Measurements from ENCODE around the gene MMAA. TPM values are rescaled to one million over a fixed set of nuclear protein-coding genes. Genes with fewer than 3 reads are reported as not detected.
"Not testable (repeated sequence)": the region's sequence is repeated elsewhere in the genome, so short reads cannot be mapped to it uniquely, and the experiment has no call there.

Gene MMAA
- total RNA-seq, 4 donors from 2014 or later: 2.4 to 5.4 (median 4.1) TPM

- 69% methylated on average over 5 of the region's 5 CpGs for WGBS
- no peak for DNase-seq (ENCODE audit: extremely low spot score)
- Histone ChIP-seq H3K27me3 (no peaks in the 10 kb centered on the region), H3K27ac (replicated peaks in 1 of 4) (no peak overlapping the region), H3K9me3 (no peaks in the 10 kb centered on the region), H3K4me3 (no peak overlapping the region), H3K36me3 (no peaks in the 10 kb centered on the region), H3K4me1 (peaks cover 7 to 24% (median 18%) of the 10 kb centered on the region in 4 donors)
- intact Hi-C loops (cut with DNase I): loop anchor here (5.0 to 10.0 kb wide), 6 partner anchors 51 to 1439 kb away; partner anchors contain the start of genes SMAD1 and ZNF827
- TF ChIP-seq POLR2AphosphoS5 (IDR thresholded peaks at IDR 0.05) (no peak), POLR2A (IDR thresholded peaks at IDR 0.05; ENCODE audit: low read depth) (no peak), EP300 (IDR thresholded peaks at IDR 0.05) (no peak), CTCF (IDR thresholded peaks at IDR 0.05) (no peak)
These were observed 5.5 kb upstream of the MMAA start for GRCh38 chr4:145613566-145614232.

GRCh38 chr4:145614233-145614610, 5.0 kb upstream of the MMAA start:
- no peaks in the 10 kb centered on the region for H3K36me3 ChIP-seq
- no peak overlapping the region for H3K4me3 ChIP-seq
- H3K9me3 ChIP-seq: no peaks in the 10 kb centered on the region
- intact Hi-C loops (cut with DNase I): loop anchor here (5.0 to 10.0 kb wide), 6 partner anchors 52 to 1439 kb away; partner anchors contain the start of genes SMAD1 and ZNF827
- 65% methylated on average over 2 of the region's 2 CpGs for WGBS
- H3K27me3 ChIP-seq: no peaks in the 10 kb centered on the region
- no peak overlapping the region for H3K27ac ChIP-seq (replicated peaks in 1 of 4)
- H3K4me1 ChIP-seq: peaks cover 7 to 24% (median 18%) of the 10 kb centered on the region in 4 donors
- DNase-seq (ENCODE audit: extremely low spot score): no peak
- TF ChIP-seq CTCF (IDR thresholded peaks at IDR 0.05) (no peak), POLR2A (IDR thresholded peaks at IDR 0.05; ENCODE audit: low read depth) (no peak), POLR2AphosphoS5 (IDR thresholded peaks at IDR 0.05) (no peak), EP300 (IDR thresholded peaks at IDR 0.05) (no peak)

GRCh38 chr4:145618210-145618931, 814 bp upstream of the MMAA start:
- H3K27ac ChIP-seq (replicated peaks in 1 of 4): peak overlapping the region; percentile 87 to 96 (median 92)
- intact Hi-C loops (cut with DNase I): loop anchor here (5.0 to 10.0 kb wide), 4 partner anchors 269 to 1444 kb away; partner anchors contain the start of genes OTUD4 and ZNF827
- no peaks in the 10 kb centered on the region for H3K9me3 ChIP-seq
- no peaks in the 10 kb centered on the region for H3K27me3 ChIP-seq
- WGBS: 6% methylated on average over 19 of the region's 19 CpGs
- peaks cover 11 to 39% (median 28%) of the 10 kb centered on the region in 4 donors for H3K4me1 ChIP-seq
- no peaks in the 10 kb centered on the region for H3K36me3 ChIP-seq
- no peak for DNase-seq (ENCODE audit: extremely low spot score)
- TF ChIP-seq POLR2AphosphoS5 (IDR thresholded peaks at IDR 0.05) (no peak), EP300 (IDR thresholded peaks at IDR 0.05) (no peak), CTCF (IDR thresholded peaks at IDR 0.05) (no peak), POLR2A (IDR thresholded peaks at IDR 0.05; ENCODE audit: low read depth) (no peak)
- peak overlapping the region; percentile 63 to 89 (median 74) for H3K4me3 ChIP-seq

GRCh38 chr4:145619639-145619996, 433 bp downstream of the MMAA start:
- H3K9me3 ChIP-seq: no peaks in the 10 kb centered on the region
- H3K4me3 ChIP-seq: peak overlapping the region; percentile 63 to 89 (median 74)
- no peak for TF ChIP-seq CTCF (IDR thresholded peaks at IDR 0.05)
- no peak for TF ChIP-seq EP300 (IDR thresholded peaks at IDR 0.05)
- TF ChIP-seq POLR2A (IDR thresholded peaks at IDR 0.05; ENCODE audit: low read depth): no peak
- peak overlapping the region; percentile 87 to 96 (median 92) for H3K27ac ChIP-seq (replicated peaks in 1 of 4)
- no peaks in the 10 kb centered on the region for H3K36me3 ChIP-seq
- peaks cover 11 to 39% (median 28%) of the 10 kb centered on the region in 4 donors for H3K4me1 ChIP-seq
- no peaks in the 10 kb centered on the region for H3K27me3 ChIP-seq
- no peak for DNase-seq (ENCODE audit: extremely low spot score)
- WGBS: 2% methylated on average over 9 of the region's 9 CpGs
- intact Hi-C loops (cut with DNase I): loop anchor here (5.0 to 10.0 kb wide), 4 partner anchors 268 to 1445 kb away; partner anchors contain the start of genes OTUD4 and ZNF827

- intact Hi-C loops (cut with DNase I); H3K9me3 ChIP-seq; H3K4me3 ChIP-seq; H3K27ac ChIP-seq (replicated peaks in 1 of 4); H3K36me3 ChIP-seq; DNase-seq (ENCODE audit: extremely low spot score); H3K27me3 ChIP-seq: not testable (repeated sequence)
- 91% methylated on average over 1 of the region's 1 CpG for WGBS
- H3K4me1 ChIP-seq: peaks cover 11 to 29% (median 22%) of the 10 kb centered on the region in 4 donors
These were observed 2.9 kb downstream of the MMAA start for GRCh38 chr4:145622067-145622466.

Measured in esophagus muscularis mucosa (tissue), 4 donors.